ENCODE measurements around the gene EFNA1.

The EFNA1 gene

GRCh38 chr1:155084722-155085503 is 42.8 kb upstream of the EFNA1 start:
- H3K9me3 ChIP-seq (ENCODE audit: insufficient read depth, low read length, severe bottlenecking), result no peaks in the 10 kb centered on the region
- H4K20me1 ChIP-seq (ENCODE audit: insufficient read depth, low read length), result peaks cover 22% of the 10 kb centered on the region; the same call in 1 of the 2 replicates
- H3K4me2 ChIP-seq (ENCODE audit: insufficient read depth, low read length), result peak overlapping the region; percentile 84
- DNase-seq (peak; percentile 94), ATAC-seq (ENCODE audit: insufficient read depth, low read depth) (peak; percentile 87)
- H3K79me2 ChIP-seq (ENCODE audit: insufficient read depth, low read length), result no peaks in the 10 kb centered on the region
- peaks cover 40% of the 10 kb centered on the region for H3K4me1 ChIP-seq (ENCODE audit: insufficient read depth, low read length)
- peak overlapping the region; percentile 77 for H3K27ac ChIP-seq (ENCODE audit: low read length)
- peak overlapping the region; percentile 23 to 75; a peak in 3 of 4 replicates for H3K4me3 ChIP-seq (ENCODE audit: low read depth in 1 of 2, low read length in 2 of 2)
- peaks cover 2% of the 10 kb centered on the region; the same call in 1 of the 2 replicates for H3K36me3 ChIP-seq (ENCODE audit: insufficient read depth, low read length)
- peak overlapping the region; percentile 59 for H3K9ac ChIP-seq (ENCODE audit: low read depth, low read length)
- peaks cover 38% of the 10 kb centered on the region for H3K27me3 ChIP-seq (ENCODE audit: insufficient read depth, low read length, poor library complexity)
- peak overlapping the region; percentile 92 for H2AFZ ChIP-seq (ENCODE audit: low read depth, low read length)
- peak; percentile 97 for TF ChIP-seq CTCF (IDR thresholded peaks at IDR 0.05; ENCODE audit: borderline replicate concordance, extremely low read depth, low read length, poor library complexity, severe bottlenecking)
- TF ChIP-seq EZH2 (IDR thresholded peaks at IDR 0.05; ENCODE audit: borderline replicate concordance, low read depth, low read length, severe bottlenecking), result no peak

- Histone ChIP-seq H3K4me1 (ENCODE audit: insufficient read depth, low read length) (peaks cover 34% of the 10 kb centered on the region), H3K9ac (ENCODE audit: low read depth, low read length) (peak overlapping the region; percentile 59), H3K4me3 (ENCODE audit: low read depth in 1 of 2, low read length in 2 of 2) (peak overlapping the region; percentile 23 to 75; a peak in 3 of 4 replicates), H3K27me3 (ENCODE audit: insufficient read depth, low read length, poor library complexity) (peaks cover 31% of the 10 kb centered on the region), H3K9me3 (ENCODE audit: insufficient read depth, low read length, severe bottlenecking) (no peaks in the 10 kb centered on the region), H3K79me2 (ENCODE audit: insufficient read depth, low read length) (no peaks in the 10 kb centered on the region), H3K36me3 (ENCODE audit: insufficient read depth, low read length) (peaks cover 2% of the 10 kb centered on the region; the same call in 1 of the 2 replicates), H2AFZ (ENCODE audit: low read depth, low read length) (peak overlapping the region; percentile 92), H4K20me1 (ENCODE audit: insufficient read depth, low read length) (peaks cover 21% of the 10 kb centered on the region; the same call in 1 of the 2 replicates), H3K27ac (ENCODE audit: low read length) (peak overlapping the region; percentile 77), H3K4me2 (ENCODE audit: insufficient read depth, low read length) (peak overlapping the region; percentile 84)
- no peak for TF ChIP-seq EZH2 (IDR thresholded peaks at IDR 0.05; ENCODE audit: borderline replicate concordance, low read depth, low read length, severe bottlenecking)
- 0 out of 3 replicates have a peak, but pooled peaks have one; percentile 7 for ATAC-seq (ENCODE audit: insufficient read depth, low read depth)
- peak; percentile 55 for DNase-seq
Measured at GRCh38 chr1:155085504-155086127, 42.1 kb upstream of the EFNA1 start.

- Histone ChIP-seq H3K79me2 (ENCODE audit: insufficient read depth, low read length) (no peaks in the 10 kb centered on the region), H3K27ac (ENCODE audit: low read length) (no peak overlapping the region), H4K20me1 (ENCODE audit: insufficient read depth, low read length) (peaks cover 20% of the 10 kb centered on the region), H3K36me3 (ENCODE audit: insufficient read depth, low read length) (peaks cover 2% of the 10 kb centered on the region; the same call in 1 of the 2 replicates), H2AFZ (ENCODE audit: low read depth, low read length) (peak overlapping the region; percentile 59; the same call in 1 of the 2 replicates), H3K4me2 (ENCODE audit: insufficient read depth, low read length) (peak overlapping the region; percentile 84), H3K4me1 (ENCODE audit: insufficient read depth, low read length) (peaks cover 31% of the 10 kb centered on the region), H3K9me3 (ENCODE audit: insufficient read depth, low read length, severe bottlenecking) (no peaks in the 10 kb centered on the region), H3K27me3 (ENCODE audit: insufficient read depth, low read length, poor library complexity) (peaks cover 25% of the 10 kb centered on the region), H3K9ac (ENCODE audit: low read depth, low read length) (peak overlapping the region; percentile 59; the same call in 1 of the 2 replicates), H3K4me3 (ENCODE audit: low read depth in 1 of 2, low read length in 2 of 2) (peak overlapping the region in 1 of 2 experiments; percentile 75; a peak in 3 of 4 replicates)
- no peak for TF ChIP-seq EZH2 (IDR thresholded peaks at IDR 0.05; ENCODE audit: borderline replicate concordance, low read depth, low read length, severe bottlenecking)
- peak; percentile 99 for TF ChIP-seq CTCF (IDR thresholded peaks at IDR 0.05; ENCODE audit: borderline replicate concordance, extremely low read depth, low read length, poor library complexity, severe bottlenecking)
- peak; percentile 85 for DNase-seq
- ATAC-seq (ENCODE audit: insufficient read depth, low read depth), result peak; percentile 40
Measured at GRCh38 chr1:155086128-155086741, 41.4 kb upstream of the EFNA1 start.

All from DND-41 (cell line).